ENCODE results near the gene SYT2.

GRCh38 chr1:202677433-202677832 lies 32.8 kb downstream of the SYT2 start:
- no peak for TF ChIP-seq POLR2AphosphoS5 (IDR thresholded peaks at IDR 0.05)
- no peak for TF ChIP-seq POLR2A (IDR thresholded peaks at IDR 0.05)
- TF ChIP-seq CTCF (IDR thresholded peaks at IDR 0.05 in 8 of 11, conservative IDR thresholded peaks at IDR 0.05 in 3 of 11), result no peak

All from spleen (tissue), 7 donors.